ENCODE measurements around the gene COA7.

DNA sequence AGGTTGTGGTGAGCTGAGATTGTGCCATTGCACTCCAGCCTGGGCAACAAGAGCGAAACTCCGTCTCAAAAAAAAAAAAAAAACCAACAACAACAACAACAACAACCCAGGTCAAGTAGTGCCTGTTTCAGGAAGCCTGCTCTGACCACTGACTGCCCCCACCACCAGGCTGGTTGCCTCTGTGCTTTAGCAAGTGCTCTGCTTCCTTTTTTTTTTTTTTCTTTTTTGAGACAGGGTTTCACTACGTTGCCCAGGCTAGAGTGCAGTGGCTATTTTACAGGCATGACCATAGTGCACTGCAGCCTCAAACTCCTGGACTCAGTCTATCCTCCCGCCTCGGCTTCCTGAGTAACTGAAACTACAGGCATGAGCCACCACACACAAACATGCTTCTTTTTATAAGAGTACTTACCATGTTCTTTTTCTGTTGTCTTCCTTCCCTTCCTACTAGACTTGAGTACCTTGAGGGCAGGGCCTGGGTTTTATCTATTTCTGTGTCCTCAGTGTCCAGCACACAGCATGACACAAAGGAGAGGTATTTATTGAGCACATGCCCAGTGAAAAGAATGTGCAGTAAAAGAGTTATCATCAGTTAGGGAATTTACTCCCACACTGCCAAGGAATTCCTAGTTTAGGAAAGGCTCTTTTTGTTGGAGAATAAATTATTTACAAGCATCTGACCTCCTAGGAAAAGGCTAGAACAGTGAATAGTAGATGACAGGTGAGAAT lies 9.9 kb upstream of the COA7 start:
- no peak for TF ChIP-seq CTCF (IDR thresholded peaks at IDR 0.05)
- no peak for TF ChIP-seq EP300 (IDR thresholded peaks at IDR 0.05)
- no peak for TF ChIP-seq POLR2A (IDR thresholded peaks at IDR 0.05)

All from stomach (tissue), 4 donors.